GM18499 (cell line): ENCODE results near the gene DCST1.

Experiments
- ATAC-seq: cut with Tn5 transposase; IDR thresholded peaks from one replicate; pipeline ENCODE4 v1.9.1; 2021; ENCODE audit warnings: moderate number of reproducible peaks; ENCODE audit not compliant: insufficient read depth, unreplicated experiment

The DCST1 gene

DNA sequence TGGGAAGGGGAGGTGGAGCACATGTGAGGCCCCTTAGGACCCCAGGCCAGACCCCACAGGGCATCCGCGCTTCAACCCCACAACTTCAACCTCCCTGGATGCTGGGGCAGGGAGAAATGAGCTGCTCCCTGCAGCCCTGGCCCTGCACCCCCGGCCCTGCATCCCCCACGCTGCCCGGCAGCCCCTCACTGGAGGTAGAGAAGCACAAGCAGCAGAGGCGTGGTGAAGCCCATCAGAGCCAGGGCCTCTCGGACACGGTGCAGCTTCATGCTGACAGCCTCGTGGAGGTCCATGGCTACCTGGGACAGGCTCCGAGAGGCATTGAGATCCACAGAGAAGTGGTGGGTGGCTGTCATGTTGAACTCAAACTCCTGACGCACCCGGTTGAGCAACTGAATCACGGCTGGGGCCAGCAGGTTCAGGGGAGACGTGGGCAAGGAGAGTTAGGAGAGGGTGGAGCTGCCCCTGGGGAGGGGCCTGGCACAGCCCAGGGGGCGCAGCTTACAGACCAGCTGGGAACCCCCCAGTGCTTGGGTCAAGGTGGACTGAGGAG is 3.3 kb upstream of the DCST1 start:
- no peak for ATAC-seq

GRCh38 chr1:155030899-155031298 is 2.7 kb upstream of the DCST1 start:
- ATAC-seq, result no peak

DNA sequence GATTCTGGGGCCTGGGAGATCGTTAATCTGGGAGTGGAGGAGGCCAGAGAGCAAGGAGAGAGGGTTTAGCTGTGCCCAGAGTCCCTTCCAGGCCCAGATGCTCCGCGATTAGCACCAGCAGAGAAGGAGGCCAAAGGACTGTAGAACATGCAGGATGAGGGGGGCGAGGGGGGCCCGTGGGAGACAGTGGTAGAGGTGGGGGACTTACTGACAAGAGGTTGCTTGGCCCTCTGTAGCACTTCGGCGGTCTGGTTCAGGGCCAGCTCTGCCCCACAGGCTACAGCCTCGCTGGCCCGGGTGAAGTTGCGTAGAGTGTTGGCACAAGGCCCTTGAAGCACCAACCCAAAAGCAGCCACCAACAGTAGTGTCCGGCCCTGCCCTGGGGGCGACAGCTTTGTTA is 738 bp upstream of the DCST1 start:
- ATAC-seq, result no peak

GRCh38 chr1:155034318-155035208 is 939 bp downstream of the DCST1 start:
- ATAC-seq, result no peak

- no peak for ATAC-seq
These were observed 2.3 kb downstream of the DCST1 start for GRCh38 chr1:155035936-155036335.

DNA sequence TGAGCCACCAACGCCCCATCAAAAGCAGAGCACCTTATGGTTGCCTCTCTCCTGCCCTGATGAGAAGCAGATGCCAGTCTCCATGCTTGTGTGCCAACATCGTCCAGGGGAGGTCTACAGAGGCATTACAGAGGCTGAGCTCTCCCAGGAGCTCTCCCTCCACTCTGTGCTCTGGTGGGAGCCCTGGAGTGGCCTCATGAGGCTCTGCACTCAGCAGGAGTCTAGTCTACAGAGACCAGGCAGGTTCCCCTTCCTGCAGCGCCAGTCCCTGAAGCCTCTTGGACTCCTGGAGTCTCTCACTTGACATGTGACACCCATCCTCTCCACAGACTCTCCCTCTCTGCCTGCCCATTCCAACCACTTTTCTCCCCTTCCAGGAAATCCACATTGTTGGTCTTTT is 3.4 kb downstream of the DCST1 start:
- ATAC-seq, result no peak

GRCh38 chr1:155037851-155038441 is 4.3 kb downstream of the DCST1 start:
- no peak for ATAC-seq

DNA sequence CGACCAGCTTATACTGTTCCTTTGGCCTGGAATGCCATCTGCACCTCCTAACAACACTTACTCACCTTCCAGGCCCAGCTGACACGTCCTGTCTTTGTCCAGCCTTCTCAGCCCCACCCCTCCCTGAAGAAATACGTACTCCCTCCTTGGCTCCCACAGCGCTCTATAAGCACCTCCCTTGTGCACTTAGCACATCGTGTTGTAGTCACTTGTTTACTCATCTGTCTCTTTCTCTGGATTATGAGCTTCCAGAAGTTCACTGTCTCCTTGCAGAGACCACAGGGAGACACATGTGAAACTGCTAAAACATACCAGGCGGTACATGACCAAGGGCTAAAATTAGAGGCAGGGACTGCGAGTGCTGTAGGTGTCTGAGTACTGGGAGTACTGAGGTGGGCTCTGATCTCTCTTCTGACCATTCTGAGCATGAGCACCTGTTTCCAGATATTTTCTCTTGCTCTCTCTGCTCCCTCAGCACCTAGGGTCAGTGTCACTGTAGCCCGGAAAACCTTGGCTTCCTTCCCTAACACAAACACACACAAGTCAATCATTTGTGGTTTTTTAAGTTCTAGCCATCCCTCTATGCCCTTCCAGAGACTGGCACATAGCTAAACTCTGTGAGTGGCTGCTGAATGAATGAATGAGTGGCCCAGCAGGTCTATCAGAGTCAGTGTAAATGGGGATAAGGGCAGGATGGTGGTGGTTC is 5.1 kb downstream of the DCST1 start:
- no peak for ATAC-seq

DNA sequence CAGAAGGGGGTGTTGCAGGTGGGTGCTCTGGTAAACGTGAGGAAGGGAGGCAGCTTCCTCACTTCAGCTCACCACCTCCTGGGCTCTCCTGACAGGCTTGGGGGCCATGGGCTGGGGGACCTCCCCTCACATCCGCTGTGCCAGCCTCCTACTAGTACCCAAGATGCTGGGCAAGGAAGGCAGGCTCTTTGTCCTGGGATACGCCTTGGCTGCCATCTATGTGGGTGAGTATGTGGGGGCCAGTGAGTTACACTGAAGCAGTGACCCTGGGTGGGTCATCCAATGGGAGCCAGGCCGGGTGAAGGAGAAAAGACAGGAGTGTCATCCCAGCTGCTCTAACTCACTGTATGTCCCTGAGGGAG is 5.7 kb downstream of the DCST1 start:
- no peak for ATAC-seq

- ATAC-seq, result no peak
These were observed 6.9 kb downstream of the DCST1 start for GRCh38 chr1:155040358-155041093.

GRCh38 chr1:155042789-155043188 is 9.2 kb downstream of the DCST1 start:
- ATAC-seq, result no peak

DNA sequence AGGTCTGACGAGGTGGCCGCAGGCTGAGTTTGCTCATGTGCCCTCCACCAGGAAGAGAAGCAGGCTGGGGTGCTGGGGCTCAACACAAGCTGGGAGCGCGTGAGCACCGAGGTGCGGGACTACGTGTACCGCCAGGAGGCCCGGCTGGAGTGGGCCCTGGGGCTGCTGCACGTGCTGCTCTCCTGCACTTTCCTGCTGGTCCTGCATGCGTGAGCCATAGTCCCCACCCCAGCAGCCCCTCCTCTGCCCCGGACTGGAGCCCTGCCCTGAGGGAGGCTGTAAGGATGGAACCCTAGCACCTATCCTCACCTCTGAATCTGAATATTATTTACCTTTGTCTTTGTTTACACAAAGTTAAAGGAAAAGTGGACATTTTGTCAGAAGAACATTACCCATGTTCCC is 9.7 kb downstream of the DCST1 start:
- no peak for ATAC-seq

DNA sequence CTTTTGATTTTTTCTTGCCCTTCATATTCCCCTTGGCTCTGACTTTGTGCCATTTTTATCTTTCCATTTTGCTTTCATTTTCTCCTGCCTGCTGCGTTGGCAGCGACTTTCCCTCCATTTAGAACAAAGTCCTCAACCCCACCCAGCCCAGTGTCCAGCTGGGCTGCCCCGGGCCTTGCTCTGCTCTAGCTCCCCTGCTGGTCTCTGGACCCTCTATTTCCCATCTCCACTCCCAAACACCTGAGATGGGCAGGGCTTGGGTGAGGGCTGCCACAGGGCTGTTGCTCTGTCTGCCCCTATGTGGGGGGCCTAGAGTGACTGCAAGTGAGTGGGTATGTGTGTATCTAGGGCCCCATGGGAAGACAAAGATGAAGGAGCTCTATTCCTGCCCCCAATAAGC is 10.2 kb downstream of the DCST1 start:
- ATAC-seq, result no peak

DNA sequence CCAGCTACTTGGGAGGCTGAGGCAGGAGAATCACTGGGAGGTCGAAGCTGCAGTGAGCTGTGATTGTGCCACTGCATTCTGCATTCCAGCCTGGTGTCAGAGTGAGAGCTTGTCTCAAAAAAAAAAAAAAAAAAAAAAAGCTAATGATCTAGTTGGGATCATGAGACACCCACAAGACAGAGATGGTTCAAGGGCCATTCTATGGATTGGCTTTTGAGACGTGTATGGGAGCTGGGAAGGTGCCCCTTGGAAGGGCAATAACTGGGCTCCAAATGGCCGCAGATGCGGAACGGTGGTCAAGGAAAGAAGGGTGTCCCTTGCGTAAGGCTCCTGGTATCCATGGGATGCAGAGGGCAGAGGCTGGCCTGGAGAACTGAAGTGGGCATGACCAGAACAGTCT is 10.7 kb downstream of the DCST1 start:
- no peak for ATAC-seq

DNA sequence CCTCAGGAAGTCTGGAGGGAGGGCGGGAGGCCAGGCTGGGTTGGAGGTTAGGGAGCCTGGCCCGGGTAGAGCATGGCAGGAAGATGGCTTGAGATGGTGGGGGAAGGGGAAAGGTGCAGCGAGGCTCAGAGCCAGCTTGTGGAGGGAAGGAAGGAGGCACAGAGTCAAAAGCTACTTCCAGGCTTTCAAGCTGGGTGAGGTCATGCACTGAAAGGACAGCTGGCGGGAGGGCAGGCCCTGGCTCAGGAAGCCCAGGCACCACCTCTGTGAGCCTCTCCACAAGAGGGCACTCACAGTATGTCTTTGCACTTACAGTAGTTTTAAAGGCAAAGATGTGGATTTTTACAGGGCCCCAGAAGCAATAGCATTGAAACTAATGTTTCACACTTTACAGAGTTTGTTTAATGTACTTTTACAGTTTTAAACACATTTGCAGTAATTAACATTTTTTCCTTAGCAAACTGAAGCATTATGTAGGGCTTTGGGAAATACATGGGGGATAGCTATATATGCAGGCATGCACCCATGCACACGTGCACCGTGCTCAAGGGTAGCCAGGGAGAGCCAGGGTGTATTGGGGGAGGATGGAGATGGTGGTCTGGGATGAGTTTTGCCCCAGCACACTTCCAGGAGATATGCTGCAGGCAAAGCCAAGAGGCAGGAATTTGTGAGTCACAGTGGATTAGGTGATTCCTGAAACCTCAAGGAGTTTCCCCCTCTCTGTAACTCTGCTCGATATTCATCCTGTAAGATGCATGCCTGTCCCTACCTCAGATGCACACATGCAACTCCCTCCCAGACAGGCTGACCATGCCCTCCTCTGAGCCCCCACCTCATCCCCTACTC is 11.4 kb downstream of the DCST1 start:
- no peak for ATAC-seq

- ATAC-seq, result no peak
These were observed 15.1 kb downstream of the DCST1 start for GRCh38 chr1:155048449-155049334.

DNA sequence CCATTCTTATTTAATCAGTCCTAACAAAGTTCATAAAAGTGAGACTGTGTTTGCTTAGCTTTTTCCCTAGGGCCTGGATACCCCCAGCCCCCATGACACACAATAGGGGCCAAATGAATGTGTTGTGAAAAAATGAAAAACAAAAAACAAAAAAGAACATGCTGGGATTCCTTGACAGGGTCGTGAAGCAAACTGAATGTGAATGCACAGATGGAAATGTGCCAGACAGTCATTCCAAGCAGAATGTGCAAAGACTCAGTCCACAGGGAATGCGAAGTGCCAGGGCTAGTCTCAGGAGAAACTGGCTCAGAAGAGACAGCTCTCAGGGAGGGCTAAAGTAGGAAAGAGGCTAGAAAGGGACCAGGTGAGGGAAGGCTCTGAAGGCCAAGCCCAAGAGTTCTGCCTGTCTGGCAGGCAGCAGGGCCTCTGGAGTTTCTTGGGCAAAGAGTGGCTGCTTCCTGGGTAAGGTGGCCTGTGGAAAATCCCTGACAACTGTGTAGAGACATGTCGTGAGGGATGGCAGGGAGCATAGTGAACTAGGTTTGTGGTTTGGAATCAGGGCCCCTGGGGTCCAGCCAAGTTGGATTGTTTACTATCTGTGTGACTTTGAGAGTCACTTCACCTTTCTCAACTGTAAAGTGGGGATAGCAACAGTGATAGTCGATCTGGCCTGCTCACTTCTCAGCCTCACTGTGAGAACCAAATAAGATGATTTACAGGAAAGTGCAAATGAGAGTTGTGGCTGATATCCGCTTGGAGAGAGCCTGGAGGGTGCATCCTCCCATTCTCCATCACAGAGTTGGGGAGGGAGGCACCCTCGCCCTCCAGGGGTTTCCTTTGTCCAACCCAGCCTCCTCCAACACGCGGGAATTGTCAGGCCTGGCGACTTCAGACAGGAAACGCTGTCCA is 16.3 kb downstream of the DCST1 start:
- ATAC-seq, result no peak
